ENCODE results near the gene VWA3A. TPM values are rescaled to one million over a fixed set of nuclear protein-coding genes. Genes with fewer than 3 reads are reported as not detected.

Gene VWA3A
- total RNA-seq, 2 experiments from 2014 or later, result 0.15 to 0.20 TPM

- H3K27me3 Mint-ChIP-seq, result no peaks in the 10 kb centered on the region
- ChIA-PET POLR2A (no interaction called here), CTCF (no interaction called here)
- no peaks in the 10 kb centered on the region for H3K9me3 Mint-ChIP-seq
- H3K27ac Mint-ChIP-seq, result no peak overlapping the region
- H3K36me3 Mint-ChIP-seq (ENCODE audit: low read depth), result no peaks in the 10 kb centered on the region
- DNase-seq, result no peak
- no peak overlapping the region for H3K4me3 Mint-ChIP-seq
- no peaks in the 10 kb centered on the region for H3K4me1 Mint-ChIP-seq
These were observed 89.5 kb downstream of the VWA3A start for GRCh38 chr16:22181843-22182242.

- DNase-seq, result no peak
- Mint-ChIP-seq H3K27ac (no peak overlapping the region), H3K4me1 (peaks cover 4% of the 10 kb centered on the region), H3K27me3 (no peaks in the 10 kb centered on the region), H3K36me3 (ENCODE audit: low read depth) (no peaks in the 10 kb centered on the region), H3K9me3 (no peaks in the 10 kb centered on the region), H3K4me3 (no peak overlapping the region)
- ChIA-PET POLR2A (no interaction called here), CTCF (no interaction called here)
These were observed 91.0 kb downstream of the VWA3A start for GRCh38 chr16:22183335-22183734.

- H3K27me3 Mint-ChIP-seq, result no peaks in the 10 kb centered on the region
- peaks cover 11% of the 10 kb centered on the region for H3K4me1 Mint-ChIP-seq
- no peak overlapping the region for H3K4me3 Mint-ChIP-seq
- no peaks in the 10 kb centered on the region for H3K36me3 Mint-ChIP-seq (ENCODE audit: low read depth)
- DNase-seq, result no peak
- H3K27ac Mint-ChIP-seq, result peak overlapping the region; percentile 25
- CTCF ChIA-PET, result interaction anchor here (0.8 kb wide), 1 partner anchor 24 kb away, joined by 3 read pairs; no protein-coding TSS in a partner anchor
- POLR2A ChIA-PET, result no interaction called here
- H3K9me3 Mint-ChIP-seq, result no peaks in the 10 kb centered on the region
These were observed 91.7 kb downstream of the VWA3A start for GRCh38 chr16:22183901-22184614.

- no peaks in the 10 kb centered on the region for H3K9me3 Mint-ChIP-seq
- H3K4me1 Mint-ChIP-seq, result peaks cover 17% of the 10 kb centered on the region
- no peaks in the 10 kb centered on the region for H3K36me3 Mint-ChIP-seq (ENCODE audit: low read depth)
- no peaks in the 10 kb centered on the region for H3K27me3 Mint-ChIP-seq
- no peak overlapping the region for H3K4me3 Mint-ChIP-seq
- DNase-seq, result no peak
- ChIA-PET CTCF (interaction anchor here (0.8 kb wide), 1 partner anchor 23 kb away, joined by 3 read pairs; no protein-coding TSS in a partner anchor), POLR2A (no interaction called here)
- peak overlapping the region; percentile 25 for H3K27ac Mint-ChIP-seq
These were observed 92.3 kb downstream of the VWA3A start for GRCh38 chr16:22184615-22184968.

- peaks cover 19% of the 10 kb centered on the region for H3K4me1 Mint-ChIP-seq
- CTCF ChIA-PET, result interaction anchor here (0.6 to 1.0 kb wide), 2 partner anchors 10 to 1044 kb away, joined by 3 read pairs; no protein-coding TSS in a partner anchor
- H3K27me3 Mint-ChIP-seq, result no peaks in the 10 kb centered on the region
- no peak overlapping the region for H3K4me3 Mint-ChIP-seq
- DNase-seq, result no peak
- no peaks in the 10 kb centered on the region for H3K36me3 Mint-ChIP-seq (ENCODE audit: low read depth)
- H3K9me3 Mint-ChIP-seq, result no peaks in the 10 kb centered on the region
- POLR2A ChIA-PET, result no interaction called here
- H3K27ac Mint-ChIP-seq, result no peak overlapping the region
These were observed 94.2 kb downstream of the VWA3A start for GRCh38 chr16:22186517-22186916.

GRCh38 chr16:22188267-22188594 is 95.9 kb downstream of the VWA3A start:
- ChIA-PET CTCF (interaction anchor here (0.6 to 5.4 kb wide), 23 partner anchors 8 to 657 kb away, joined by 3 to 41 read pairs (median 5); partner anchors contain the start of genes MOSMO, PDZD9 and POLR3E), POLR2A (no interaction called here)
- DNase-seq, result no peak
- Mint-ChIP-seq H3K9me3 (no peaks in the 10 kb centered on the region), H3K4me1 (peaks cover 33% of the 10 kb centered on the region), H3K27ac (peak overlapping the region; percentile 99), H3K4me3 (no peak overlapping the region), H3K27me3 (no peaks in the 10 kb centered on the region), H3K36me3 (ENCODE audit: low read depth) (no peaks in the 10 kb centered on the region)

GRCh38 chr16:22188595-22189442 is 96.5 kb downstream of the VWA3A start:
- CTCF ChIA-PET, result interaction anchor here (0.6 to 5.4 kb wide), 26 partner anchors 9 to 658 kb away, joined by 3 to 41 read pairs (median 4); partner anchors contain the start of genes MOSMO, PDZD9 and POLR3E

GRCh38 chr16:22189473-22190080 is 97.2 kb downstream of the VWA3A start:
- H3K9me3 Mint-ChIP-seq, result peaks cover 8% of the 10 kb centered on the region
- H3K4me1 Mint-ChIP-seq, result peaks cover 45% of the 10 kb centered on the region
- peaks cover 9% of the 10 kb centered on the region for H3K36me3 Mint-ChIP-seq (ENCODE audit: low read depth)
- peak overlapping the region; percentile 83 for H3K4me3 Mint-ChIP-seq
- peak overlapping the region; percentile 99 for H3K27ac Mint-ChIP-seq
- H3K27me3 Mint-ChIP-seq, result no peaks in the 10 kb centered on the region
- CTCF ChIA-PET, result interaction anchor here (0.6 to 5.4 kb wide), 12 partner anchors 15 to 544 kb away, joined by 3 to 41 read pairs (median 5); partner anchors contain the start of genes MOSMO, PDZD9 and POLR3E
- POLR2A ChIA-PET, result interaction anchor here (0.5 kb wide), 1 partner anchor 371 kb away, joined by 3 read pairs; no protein-coding TSS in a partner anchor
- no peak for DNase-seq

More at GRCh38 chr16:22188595-22189442, 96.5 kb downstream of the VWA3A start:
- Mint-ChIP-seq H3K27me3 (no peaks in the 10 kb centered on the region), H3K36me3 (ENCODE audit: low read depth) (peaks cover 5% of the 10 kb centered on the region), H3K4me3 (peak overlapping the region; percentile 83), H3K9me3 (peaks cover 5% of the 10 kb centered on the region), H3K27ac (peak overlapping the region; percentile 99), H3K4me1 (peaks cover 39% of the 10 kb centered on the region)
- DNase-seq, result peak; percentile 74
- POLR2A ChIA-PET, result no interaction called here

- Mint-ChIP-seq H3K27me3 (no peaks in the 10 kb centered on the region), H3K9me3 (peaks cover 8% of the 10 kb centered on the region), H3K4me3 (peak overlapping the region; percentile 83), H3K27ac (peak overlapping the region; percentile 99), H3K4me1 (peaks cover 51% of the 10 kb centered on the region), H3K36me3 (ENCODE audit: low read depth) (peaks cover 11% of the 10 kb centered on the region)
- POLR2A ChIA-PET, result interaction anchor here (0.5 kb wide), 1 partner anchor 371 kb away, joined by 3 read pairs; no protein-coding TSS in a partner anchor
- CTCF ChIA-PET, result interaction anchor here (0.6 to 5.4 kb wide), 5 partner anchors 17 to 189 kb away, joined by 3 to 41 read pairs (median 20); partner anchors contain the start of genes EEF2K, MOSMO, PDZD9 and POLR3E
- peak; percentile 89 for DNase-seq
These were observed 97.9 kb downstream of the VWA3A start for GRCh38 chr16:22190081-22190775.

GRCh38 chr16:22190776-22191531 is 98.6 kb downstream of the VWA3A start:
- Mint-ChIP-seq H3K4me3 (peak overlapping the region; percentile 83), H3K36me3 (ENCODE audit: low read depth) (peaks cover 12% of the 10 kb centered on the region), H3K4me1 (peaks cover 57% of the 10 kb centered on the region), H3K27ac (peak overlapping the region; percentile 99), H3K27me3 (peaks cover 2% of the 10 kb centered on the region), H3K9me3 (peaks cover 8% of the 10 kb centered on the region)
- DNase-seq, result peak; percentile 100
- ChIA-PET POLR2A (interaction anchor here (0.6 kb wide), 1 partner anchor 18 kb away, joined by 3 read pairs; no protein-coding TSS in a partner anchor), CTCF (interaction anchor here (1.0 to 5.4 kb wide), 7 partner anchors 13 to 109 kb away, joined by 3 to 41 read pairs (median 7); partner anchors contain the start of genes EEF2K and POLR3E)

GRCh38 chr16:22191532-22192260 is 99.4 kb downstream of the VWA3A start:
- peak; percentile 53 for DNase-seq
- H3K36me3 Mint-ChIP-seq (ENCODE audit: low read depth), result peaks cover 12% of the 10 kb centered on the region
- H3K27me3 Mint-ChIP-seq, result peaks cover 2% of the 10 kb centered on the region
- H3K27ac Mint-ChIP-seq, result peak overlapping the region; percentile 99
- H3K4me1 Mint-ChIP-seq, result peaks cover 60% of the 10 kb centered on the region
- peaks cover 8% of the 10 kb centered on the region for H3K9me3 Mint-ChIP-seq
- H3K4me3 Mint-ChIP-seq, result peak overlapping the region; percentile 83
- ChIA-PET CTCF (interaction anchor here (0.9 to 5.4 kb wide), 8 partner anchors 12 to 114 kb away, joined by 3 to 41 read pairs (median 6); partner anchors contain the start of genes EEF2K and POLR3E), POLR2A (interaction anchor here (0.6 to 0.9 kb wide), 2 partner anchors 17 to 238 kb away, joined by 3 read pairs; no protein-coding TSS in a partner anchor)
